Gastroesophageal sphincter (tissue), 4 donors: Measurements from ENCODE around the gene IRF6. TPM values are rescaled to one million over a fixed set of nuclear protein-coding genes. Genes with fewer than 3 reads are reported as not detected.

Source experiments
- ATAC-seq: fragments of 150-250 bp; one replicate; pipeline ENCODE4 v1.9.1; 2016; ENCODE audit warnings: mild to moderate bottlenecking, moderate library complexity
- H3K27ac ChIP-seq, 4 donors: fragments of 200-600 bp; sonication (generic) in 3 of 4; 1 replicate in 3 of 4; 2 replicates in 1 of 4; pipeline ENCODE4 v1.5.1; 2016 to 2019
- H3K27me3 ChIP-seq: fragments of 200-600 bp; sonication (generic); one replicate; pipeline ENCODE4 v1.5.1; 2019
- H3K36me3 ChIP-seq, 2 donors: fragments of 200-600 bp; sonication (generic); one replicate each; pipeline ENCODE4 v1.5.1; 2019; ENCODE audit warnings: control low read depth in 1 of 2
- H3K4me1 ChIP-seq, 3 donors: fragments of 200-600 bp; sonication (generic); 1 replicate in 2 of 3; 2 replicates in 1 of 3; pipeline ENCODE4 v1.5.1; 2016 to 2019; ENCODE audit warnings: control low read depth in 2 of 3
- H3K4me3 ChIP-seq, 2 donors: fragments of 200-600 bp; sonication (generic); one replicate each; pipeline ENCODE4 v1.5.1; 2019; ENCODE audit warnings: mild to moderate bottlenecking in 1 of 2, moderate library complexity in 1 of 2
- H3K9me3 ChIP-seq, 3 donors: fragments of 200-600 bp; sonication (generic); one replicate each; pipeline ENCODE4 v1.5.1; 2017 to 2019; ENCODE audit warnings: control low read depth in 2 of 3
- CTCF ChIP-seq, 4 experiments: fragments of 200-600 bp in 2 of 4; fragments of 450-650 bp in 2 of 4; sonication (generic) in 1 of 4; IDR thresholded peaks; one replicate each; pipeline ENCODE4 v1.5.1; 2017 to 2019; ENCODE audit warnings: antibody characterized with exemption in 4 of 4, mild to moderate bottlenecking in 2 of 4, moderate library complexity in 2 of 4
- EP300 ChIP-seq: sonication (generic); formaldehyde crosslinking; IDR thresholded peaks from one replicate; pipeline ENCODE4 v1.6.1; 2017; ENCODE audit warnings: antibody characterized with exemption, mild to moderate bottlenecking
- POLR2A ChIP-seq, 2 donors: fragments of 450-650 bp; IDR thresholded peaks; one replicate each; pipeline ENCODE4 v1.6.1; 2017; ENCODE audit warnings: antibody characterized with exemption in 2 of 2, mild to moderate bottlenecking in 2 of 2, moderate library complexity in 1 of 2
- POLR2AphosphoS5 ChIP-seq: sonication (generic); formaldehyde crosslinking; IDR thresholded peaks from one replicate; pipeline ENCODE4 v1.6.1; 2017; ENCODE audit warnings: antibody characterized with exemption
- WGBS, 2 donors: methylation state at CpG; one replicate each; pipeline ENCODE4 v1.1.5; 2018; ENCODE audit warnings: low coverage in 1 of 2; 5-methylcytosine and 5-hydroxymethylcytosine counted together
- total RNA-seq, 4 donors: library from RNA; depleted of rRNA; stranded (reverse); fragments of >200 nt; gene quantifications; one replicate each; pipeline ENCODE4 v1.1.0, GENCODE V29; 2016

IRF6 gene
- total RNA-seq, 4 donors from 2014 or later, result 1.2 to 6.8 (median 2.8) TPM

- 67 to 91% methylated on average over 3 to 5 of the region's 5 CpGs for whole genome bisulfite sequencing, 2 donors
- TF ChIP-seq CTCF (IDR thresholded peaks at IDR 0.05), result no peak
- TF ChIP-seq POLR2A (IDR thresholded peaks at IDR 0.05), result no peak
- TF ChIP-seq EP300, result no peak
- TF ChIP-seq POLR2AphosphoS5, result no peak
- Histone ChIP-seq H3K36me3 (no peaks in the 10 kb centered on the region), H3K27ac (no peak overlapping the region), H3K4me3 (no peak overlapping the region), H3K27me3 (no peaks in the 10 kb centered on the region), H3K4me1 (peaks cover 0 to 12% (median 0%) of the 10 kb centered on the region in 3 donors), H3K9me3 (no peaks in the 10 kb centered on the region)
- ATAC-seq, result no peak
These were observed 54.2 kb downstream of the IRF6 start for GRCh38 chr1:209751627-209752231.

GRCh38 chr1:209749670-209750323, 56.1 kb downstream of the IRF6 start:
- H3K36me3 ChIP-seq, result no peaks in the 10 kb centered on the region
- TF ChIP-seq POLR2AphosphoS5, result no peak
- TF ChIP-seq POLR2A (IDR thresholded peaks at IDR 0.05), result no peak
- TF ChIP-seq EP300, result no peak
- TF ChIP-seq CTCF (IDR thresholded peaks at IDR 0.05), result no peak

GRCh38 chr1:209749205-209749604, 56.7 kb downstream of the IRF6 start:
- Histone ChIP-seq H3K4me1 (peaks cover 0 to 12% (median 0%) of the 10 kb centered on the region in 3 donors), H3K27ac (no peak overlapping the region), H3K4me3 (no peak overlapping the region), H3K27me3 (no peaks in the 10 kb centered on the region), H3K9me3 (no peaks in the 10 kb centered on the region), H3K36me3 (no peaks in the 10 kb centered on the region)
- ATAC-seq, result no peak
- 62 to 80% methylated on average over 2 of the region's 2 CpGs for WGBS, 2 donors
- no peak for TF ChIP-seq EP300
- TF ChIP-seq POLR2AphosphoS5, result no peak
- no peak for TF ChIP-seq CTCF (IDR thresholded peaks at IDR 0.05)
- TF ChIP-seq POLR2A (IDR thresholded peaks at IDR 0.05), result no peak

More at GRCh38 chr1:209749670-209750323, 56.1 kb downstream of the IRF6 start:
- Histone ChIP-seq H3K4me1 (peaks cover 0 to 12% (median 0%) of the 10 kb centered on the region in 3 donors), H3K27me3 (no peaks in the 10 kb centered on the region), H3K27ac (no peak overlapping the region), H3K9me3 (no peaks in the 10 kb centered on the region), H3K4me3 (no peak overlapping the region)
- 70 to 75% methylated on average over 5 to 6 of the region's 6 CpGs for WGBS, 2 donors
- ATAC-seq, result no peak

GRCh38 chr1:209748620-209749019, 57.3 kb downstream of the IRF6 start:
- TF ChIP-seq CTCF (IDR thresholded peaks at IDR 0.05), result no peak
- TF ChIP-seq POLR2AphosphoS5, result no peak
- TF ChIP-seq EP300, result no peak
- no peak for TF ChIP-seq POLR2A (IDR thresholded peaks at IDR 0.05)
- Histone ChIP-seq H3K4me1 (peaks cover 0 to 12% (median 0%) of the 10 kb centered on the region in 3 donors), H3K27me3 (no peaks in the 10 kb centered on the region), H3K36me3 (no peaks in the 10 kb centered on the region), H3K27ac (no peak overlapping the region), H3K4me3 (no peak overlapping the region), H3K9me3 (no peaks in the 10 kb centered on the region)
- WGBS, 2 donors, result 69 to 79% methylated on average over 4 of the region's 4 CpGs
- ATAC-seq, result no peak
